Measurements from ENCODE around the gene ARRB1. TPM values are rescaled to one million over a fixed set of nuclear protein-coding genes. Genes with fewer than 3 reads are reported as not detected.
"Not testable (repeated sequence)": the region's sequence is repeated elsewhere in the genome, so short reads cannot be mapped to it uniquely, and the experiment has no call there.

ARRB1 gene
- total and polyA plus RNA-seq, 2 of the 13 experiments (the other 11 are each of a cell fraction or from before 2014, with no cell fraction given), result 22.5 to 35.7 TPM

GRCh38 chr11:75369560-75370255, 18.2 kb upstream of the ARRB1 start:
- ATAC-seq (no peak), FAIRE-seq (no peak), DNase-seq (ENCODE audit: low spot score) (no peak)
- Histone ChIP-seq H3K4me2 (ENCODE audit: low read depth, low read length) (no peak overlapping the region), H4K20me1 (ENCODE audit: insufficient read depth, low read length) (peaks cover 4% of the 10 kb centered on the region; the same call in 1 of the 2 replicates), H3K36me3 (replicated peaks in 1 of 2; ENCODE audit: control insufficient read depth in 1 of 2, insufficient read depth in 2 of 2, low read length in 2 of 2) (no peaks in the 10 kb centered on the region), H3K4me3 (replicated peaks in 1 of 3; ENCODE audit: insufficient read depth in 1 of 3, low read depth in 2 of 3, low read length in 3 of 3) (no peak overlapping the region), H3K4me1 (ENCODE audit: insufficient read depth, low read length) (peaks cover 23% of the 10 kb centered on the region), H2AFZ (ENCODE audit: low read length) (no peak overlapping the region), H3K27ac (ENCODE audit: extremely low read length, insufficient read depth, low read length) (no peak overlapping the region), H3K79me2 (ENCODE audit: insufficient read depth, low read length) (no peaks in the 10 kb centered on the region), H3K27me3 (ENCODE audit: control insufficient read depth in 1 of 2, insufficient read depth in 2 of 2, low read length in 2 of 2) (peaks cover 0 to 24% of the 10 kb centered on the region in 2 experiments; a peak in 4 of 5 replicates), H3K9ac (ENCODE audit: insufficient read depth, low read depth, low read length) (no peak overlapping the region), H3K9me3 (ENCODE audit: low read length) (no peaks in the 10 kb centered on the region)
- intact Hi-C loops (cut with micrococcal nuclease; ENCODE audit: unreplicated experiment), result no loop called here
- ChIA-PET POLR2A (no interaction called here), CTCF (ENCODE audit: low intra/inter-chr PET ratio, low total read pairs) (no interaction called here)
- in situ Hi-C loops (cut with HindIII; ENCODE audit: extremely low pct_ligation_motif_present, low pct_unique_long_range_greater_than_20kb), result no loop called here
- WGBS (ENCODE audit: low lambda C conversion rate), result 54% methylated on average over 6 of the region's 6 CpGs
- no TSS peak for BruUV-seq (replicated peaks)
- TF ChIP-seq PITX1 (CRISPR knock-in tag; IDR thresholded peaks at IDR 0.05) (no peak), ZNF501 (CRISPR knock-in tag; IDR thresholded peaks at IDR 0.05) (no peak), TGIF2 (CRISPR knock-in tag; IDR thresholded peaks at IDR 0.05) (no peak), XRCC5 (optimal IDR thresholded peaks at IDR 0.05; ENCODE audit: low read length) (no peak), ZNF44 (CRISPR knock-in tag; IDR thresholded peaks at IDR 0.05) (no peak), FOXA3 (CRISPR knock-in tag; IDR thresholded peaks at IDR 0.05) (no peak)

GRCh38 chr11:75366826-75367225, 15.4 kb upstream of the ARRB1 start:
- BruUV-seq (replicated peaks); H4K20me1 ChIP-seq (ENCODE audit: insufficient read depth, low read length); FAIRE-seq; H3K27ac ChIP-seq (ENCODE audit: extremely low read length, insufficient read depth, low read length); DNase-seq (ENCODE audit: low spot score); H3K9ac ChIP-seq (ENCODE audit: insufficient read depth, low read depth, low read length); H3K9me3 ChIP-seq (ENCODE audit: low read length); in situ Hi-C loops (cut with HindIII; ENCODE audit: extremely low pct_ligation_motif_present, low pct_unique_long_range_greater_than_20kb); H3K79me2 ChIP-seq (ENCODE audit: insufficient read depth, low read length); POLR2A ChIA-PET; H2AFZ ChIP-seq (ENCODE audit: low read length); H3K4me3 ChIP-seq (replicated peaks in 1 of 3; ENCODE audit: insufficient read depth in 1 of 3, low read depth in 2 of 3, low read length in 3 of 3); ATAC-seq; H3K4me1 ChIP-seq (ENCODE audit: insufficient read depth, low read length); H3K36me3 ChIP-seq (replicated peaks in 1 of 2; ENCODE audit: control insufficient read depth in 1 of 2, insufficient read depth in 2 of 2, low read length in 2 of 2); H3K4me2 ChIP-seq (ENCODE audit: low read depth, low read length); intact Hi-C loops (cut with micrococcal nuclease; ENCODE audit: unreplicated experiment); CTCF ChIA-PET (ENCODE audit: low intra/inter-chr PET ratio, low total read pairs): not testable (repeated sequence)
- peaks cover 3 to 18% of the 10 kb centered on the region in 2 experiments; a peak in 3 of 5 replicates for H3K27me3 ChIP-seq (ENCODE audit: control insufficient read depth in 1 of 2, insufficient read depth in 2 of 2, low read length in 2 of 2)
- 52% methylated on average over 4 of the region's 5 CpGs for WGBS (ENCODE audit: low lambda C conversion rate)
